Measurements from ENCODE around the gene LYZ. TPM values are rescaled to one million over a fixed set of nuclear protein-coding genes. Genes with fewer than 3 reads are reported as not detected.

The LYZ gene
- total RNA-seq, 1 donor from 2014 or later, result 4.5 TPM

DNA sequence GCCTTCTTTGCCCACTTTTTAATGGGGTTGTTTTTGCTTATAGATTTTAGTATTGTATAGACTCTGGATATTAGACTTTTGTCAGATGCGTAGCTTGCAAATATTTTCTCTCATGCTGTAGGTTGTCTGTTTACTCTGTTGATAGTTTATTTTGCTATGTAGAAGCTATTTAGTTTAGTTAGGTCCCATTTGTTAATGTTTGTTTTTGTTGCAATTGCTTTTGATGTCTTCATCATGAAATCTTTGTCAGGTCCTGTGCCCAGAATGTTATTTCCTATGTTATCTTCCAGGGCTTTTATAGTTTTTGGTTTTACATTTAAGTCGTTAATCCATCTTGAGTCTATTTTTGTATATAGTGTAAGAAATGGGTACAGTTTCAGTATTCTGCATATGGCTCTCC, 30.0 kb upstream of the LYZ start:
- intact Hi-C loops (cut with DNase I), result no loop called here
- Histone ChIP-seq H3K4me1 (no peaks in the 10 kb centered on the region), H3K4me3 (no peak overlapping the region), H3K9me3 (no peaks in the 10 kb centered on the region), H3K27me3 (no peaks in the 10 kb centered on the region), H3K27ac (no peak overlapping the region), H3K36me3 (no peaks in the 10 kb centered on the region)
- no peak for DNase-seq (ENCODE audit: low spot score in 2 of 2)
- TF ChIP-seq CTCF (IDR thresholded peaks at IDR 0.05), result no peak

DNA sequence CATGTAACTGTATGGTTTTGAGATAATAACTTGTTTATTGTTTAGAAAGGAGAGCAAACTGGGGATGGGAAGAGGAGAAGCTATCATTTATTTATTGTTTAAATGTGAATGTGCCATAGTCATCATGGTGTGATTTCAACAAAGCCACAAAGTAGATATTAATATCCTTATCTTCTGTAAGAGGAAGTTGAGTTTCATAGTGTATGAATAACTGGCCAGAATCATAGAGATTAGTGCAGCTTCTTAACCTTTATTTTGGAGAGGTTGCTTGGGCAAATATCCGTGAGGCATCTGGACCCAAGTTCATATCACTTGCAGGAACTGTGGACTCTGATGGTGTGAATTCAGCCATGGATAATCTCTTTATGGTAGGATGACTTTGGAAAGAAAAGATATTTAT, 26.8 kb upstream of the LYZ start:
- H3K4me1 ChIP-seq, result no peaks in the 10 kb centered on the region
- no peaks in the 10 kb centered on the region for H3K27me3 ChIP-seq
- no peak for DNase-seq (ENCODE audit: low spot score in 2 of 2)
- H3K27ac ChIP-seq, result no peak overlapping the region
- no peak overlapping the region for H3K4me3 ChIP-seq
- intact Hi-C loops (cut with DNase I), result no loop called here
- H3K9me3 ChIP-seq, result no peaks in the 10 kb centered on the region
- H3K36me3 ChIP-seq, result no peaks in the 10 kb centered on the region
- TF ChIP-seq CTCF (IDR thresholded peaks at IDR 0.05), result no peak

DNA sequence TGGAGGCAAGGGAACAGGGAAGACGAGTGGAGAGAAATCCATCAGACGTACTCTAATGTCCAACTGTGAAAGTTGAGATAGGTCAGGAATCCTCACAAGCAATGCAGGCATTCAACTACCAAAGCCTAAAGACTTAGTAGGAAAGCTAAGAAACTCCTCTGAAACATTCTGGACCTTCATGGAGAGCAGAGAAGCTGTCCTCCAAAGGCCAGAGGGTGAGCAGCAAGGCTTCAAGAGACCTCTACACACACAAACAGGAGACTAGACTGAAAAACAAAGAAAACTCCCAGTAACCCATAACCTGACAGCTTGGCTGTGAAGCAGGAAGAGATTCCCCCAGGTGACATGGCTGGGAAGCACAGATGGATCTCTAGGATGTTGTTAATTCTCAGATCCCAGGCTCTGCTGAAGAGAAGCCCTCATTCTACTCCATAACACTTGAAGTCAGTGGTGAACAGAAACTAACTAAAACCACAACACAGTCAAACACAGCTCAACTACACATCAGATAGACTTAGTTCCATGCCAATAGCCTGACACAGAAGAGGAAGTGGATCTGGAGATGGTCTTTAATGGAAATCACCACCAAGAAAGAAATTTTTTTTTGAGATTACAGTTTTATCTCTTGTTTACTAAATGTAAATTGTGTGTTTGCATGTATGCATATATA, 23.2 kb upstream of the LYZ start:
- H3K27me3 ChIP-seq, result no peaks in the 10 kb centered on the region
- no peak for DNase-seq (ENCODE audit: low spot score in 2 of 2)
- TF ChIP-seq CTCF (IDR thresholded peaks at IDR 0.05), result no peak
- H3K27ac ChIP-seq, result no peak overlapping the region
- no peaks in the 10 kb centered on the region for H3K4me1 ChIP-seq
- no peaks in the 10 kb centered on the region for H3K36me3 ChIP-seq
- no peak overlapping the region for H3K4me3 ChIP-seq
- H3K9me3 ChIP-seq, result no peaks in the 10 kb centered on the region
- intact Hi-C loops (cut with DNase I), result no loop called here

DNA sequence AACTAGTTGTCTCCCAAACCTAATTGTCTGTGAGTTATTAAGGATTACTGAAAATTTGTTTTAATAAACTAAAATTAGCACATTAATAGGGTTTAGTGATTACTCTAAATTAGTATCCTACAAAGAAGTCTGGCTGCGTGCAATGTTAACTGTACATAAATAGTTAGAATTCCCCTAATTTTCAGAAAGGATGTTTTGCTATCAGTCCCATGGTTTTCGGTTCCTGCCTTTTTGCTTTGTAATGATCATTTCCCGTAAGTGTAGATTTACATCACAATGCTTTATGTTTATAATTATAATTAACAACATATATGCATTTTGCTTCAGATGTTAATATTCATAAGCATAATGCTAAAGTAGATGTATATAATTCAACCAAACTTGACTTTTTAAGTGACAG, 19.8 kb upstream of the LYZ start:
- no peaks in the 10 kb centered on the region for H3K9me3 ChIP-seq
- no peak overlapping the region for H3K4me3 ChIP-seq
- H3K27ac ChIP-seq, result no peak overlapping the region
- no peaks in the 10 kb centered on the region for H3K36me3 ChIP-seq
- TF ChIP-seq CTCF (IDR thresholded peaks at IDR 0.05), result no peak
- H3K27me3 ChIP-seq, result no peaks in the 10 kb centered on the region
- H3K4me1 ChIP-seq, result no peaks in the 10 kb centered on the region
- no peak for DNase-seq (ENCODE audit: low spot score in 2 of 2)
- intact Hi-C loops (cut with DNase I), result no loop called here

DNA sequence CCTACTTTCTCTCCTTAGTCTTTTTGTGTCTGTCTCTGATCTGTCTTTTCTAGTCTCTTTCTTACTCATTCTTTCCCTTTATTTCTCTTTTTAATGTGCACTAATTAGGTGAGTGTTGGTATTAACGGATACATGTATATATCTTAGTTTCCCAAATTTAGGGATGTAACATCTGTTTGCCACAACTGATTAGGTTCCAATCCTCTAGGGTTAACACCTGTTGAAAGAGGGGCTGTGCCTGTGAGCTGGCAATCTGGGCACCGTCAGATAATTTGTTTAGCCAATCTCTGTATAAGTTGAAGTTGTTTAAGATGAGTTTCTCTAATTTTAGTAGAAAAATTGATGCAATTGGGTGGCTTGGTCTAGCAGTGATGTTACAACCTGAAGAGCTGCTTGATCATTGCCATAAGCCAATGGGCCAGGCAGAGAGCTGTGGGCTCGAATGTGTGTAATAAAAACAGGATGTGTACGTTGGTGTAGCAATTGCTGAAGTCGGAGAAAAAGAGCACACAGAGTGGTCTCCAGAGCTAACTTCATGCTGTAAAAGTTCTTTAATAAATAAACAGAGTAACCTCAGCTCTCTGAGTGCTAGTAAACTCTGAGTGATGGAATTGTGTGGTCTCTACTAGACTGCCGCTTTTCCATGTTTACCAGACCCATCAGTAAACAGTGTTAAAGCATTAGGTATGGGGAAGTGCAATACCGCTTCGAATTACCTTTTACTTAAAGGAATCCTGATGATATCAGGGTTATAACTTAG, 18.3 kb upstream of the LYZ start:
- H3K27me3 ChIP-seq, result no peaks in the 10 kb centered on the region
- H3K27ac ChIP-seq, result no peak overlapping the region
- intact Hi-C loops (cut with DNase I), result no loop called here
- no peaks in the 10 kb centered on the region for H3K36me3 ChIP-seq
- H3K4me1 ChIP-seq, result no peaks in the 10 kb centered on the region
- H3K4me3 ChIP-seq, result peak overlapping the region in 1 of 2 donors; percentile 56
- H3K9me3 ChIP-seq, result no peaks in the 10 kb centered on the region
- TF ChIP-seq CTCF (IDR thresholded peaks at IDR 0.05), result no peak
- DNase-seq (ENCODE audit: low spot score in 2 of 2), result no peak

Measured in ascending aorta (tissue), 2 donors.